Measurements from ENCODE around the gene STAMBP. TPM values are rescaled to one million over a fixed set of nuclear protein-coding genes. Genes with fewer than 3 reads are reported as not detected.

Gene STAMBP
- 47.6 to 51.1 TPM (median 49.3 TPM) in 5 replicates for total RNA-seq (2022; extraction: Qiagen RNA extraction)

GRCh38 chr2:73828818-73829570 lies at the start of gene STAMBP:
TSS of gene STAMBP (plus strand) at chr2:73828961. CDS start at chr2:73830857, 1,896 bp downstream.

GRCh38 chr2:73779467-73780236 lies 49.1 kb upstream of the STAMBP start, which contains the start of gene DUSP11:
TSS of gene DUSP11 (minus strand) at chr2:73780103. CDS start at chr2:73779974, 129 bp downstream.

GRCh38 chr2:73783883-73784282 lies 44.9 kb upstream of the STAMBP start, which contains the start of gene C2orf78:
TSS of gene C2orf78 (plus strand) at chr2:73784183. CDS start at chr2:73784310, 127 bp downstream.

GRCh38 chr2:73892631-73893329 lies 64.0 kb downstream of the STAMBP start, which contains the start of gene ACTG2:
TSS of gene ACTG2 (plus strand) at chr2:73893008. CDS start at chr2:73901312, 8,304 bp downstream.

Other genes with a start within 250 kb of the STAMBP start
- not detected in 5 replicates for gene NAT8, start 186.5 kb upstream of the STAMBP start, total RNA-seq (2022; extraction: Qiagen RNA extraction)
- 64.6 to 94.2 TPM (median 77.9 TPM) in 5 replicates for gene TPRKB, start 91.6 kb upstream of the STAMBP start, total RNA-seq (2022; extraction: Qiagen RNA extraction)
- 35.9 to 41.4 TPM (median 39.8 TPM) in 5 replicates for gene DUSP11, start 48.9 kb upstream of the STAMBP start, total RNA-seq (2022; extraction: Qiagen RNA extraction)
- not detected in 5 replicates for gene C2orf78, start 44.8 kb upstream of the STAMBP start, total RNA-seq (2022; extraction: Qiagen RNA extraction)
- 0.18 to 0.56 TPM (median 0.29 TPM) in 5 replicates for gene ACTG2, start 64.0 kb downstream of the STAMBP start, total RNA-seq (2022; extraction: Qiagen RNA extraction)
- gene DGUOK, start 97.9 kb downstream of the STAMBP start, total RNA-seq (2022; extraction: Qiagen RNA extraction), result 144 to 166 TPM (median 157 TPM) in 5 replicates
- 6.7 to 9.3 TPM (median 9.0 TPM) in 5 replicates for gene TET3, start 155.9 kb downstream of the STAMBP start, total RNA-seq (2022; extraction: Qiagen RNA extraction)

Measured in A549 treated with Mapracorat at 1 μM for 4 hours (cell line).